Middle frontal gyrus (tissue), 1 donor: ENCODE measurements around the gene LRRC27.

Experiments
- DNase-seq: peaks from one replicate; pipeline ENCODE4 v3.0.0-alpha.2; 2015; ENCODE audit warnings: low spot score; ENCODE audit errors: extremely low spot score

The LRRC27 gene

GRCh38 chr10:132412316-132413192 is 80.6 kb downstream of the LRRC27 start:
- no peak for DNase-seq

- DNase-seq = no peak
These were observed 81.5 kb downstream of the LRRC27 start for GRCh38 chr10:132413226-132414205.

DNA sequence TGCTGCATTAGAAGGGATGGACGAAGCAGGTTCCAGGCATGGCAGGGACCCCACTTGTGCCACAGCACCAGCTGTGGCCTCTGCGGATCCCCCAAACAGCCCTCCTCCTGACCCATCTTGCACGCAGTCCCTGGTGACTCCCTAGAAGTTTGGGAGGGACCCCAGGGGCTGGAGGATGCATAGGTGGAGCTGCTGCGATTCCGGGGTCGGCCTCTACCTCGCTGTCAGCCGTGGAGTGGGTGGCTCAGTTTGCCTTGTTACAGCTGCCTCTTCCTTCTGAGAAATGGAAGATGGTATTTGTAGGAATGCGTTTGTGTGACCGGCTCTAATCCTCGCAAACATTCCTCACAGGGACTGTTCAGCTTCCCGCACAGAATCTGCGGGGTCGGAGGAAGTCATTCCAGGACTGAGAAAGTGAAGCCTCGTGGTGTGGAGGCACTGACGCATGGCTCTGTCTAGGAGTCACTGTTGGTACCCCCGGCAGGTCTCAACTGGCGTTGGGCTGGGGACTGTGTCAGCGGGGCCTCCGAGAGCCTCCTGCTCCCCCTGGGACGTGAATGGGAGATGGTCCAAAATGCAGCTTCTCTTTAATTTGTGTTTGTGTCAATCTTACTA is 82.5 kb downstream of the LRRC27 start:
- no peak for DNase-seq

DNA sequence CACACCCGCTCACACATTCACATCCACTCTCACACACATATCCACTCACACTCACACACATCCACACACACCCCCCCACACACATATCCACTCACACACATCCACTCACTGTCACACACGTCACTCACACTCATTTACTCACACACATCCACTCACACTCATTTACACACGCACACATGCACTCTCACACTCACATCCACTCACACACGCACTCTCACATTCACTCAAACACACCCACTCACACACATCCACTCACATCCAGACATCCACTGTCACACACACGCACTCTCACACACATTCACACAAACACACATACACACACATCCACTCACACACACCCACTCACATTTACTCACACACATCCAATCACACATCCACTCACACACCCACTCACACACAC is 83.3 kb downstream of the LRRC27 start:
- no peak for DNase-seq

GRCh38 chr10:132415956-132416355 is 84.0 kb downstream of the LRRC27 start:
- no peak for DNase-seq

DNA sequence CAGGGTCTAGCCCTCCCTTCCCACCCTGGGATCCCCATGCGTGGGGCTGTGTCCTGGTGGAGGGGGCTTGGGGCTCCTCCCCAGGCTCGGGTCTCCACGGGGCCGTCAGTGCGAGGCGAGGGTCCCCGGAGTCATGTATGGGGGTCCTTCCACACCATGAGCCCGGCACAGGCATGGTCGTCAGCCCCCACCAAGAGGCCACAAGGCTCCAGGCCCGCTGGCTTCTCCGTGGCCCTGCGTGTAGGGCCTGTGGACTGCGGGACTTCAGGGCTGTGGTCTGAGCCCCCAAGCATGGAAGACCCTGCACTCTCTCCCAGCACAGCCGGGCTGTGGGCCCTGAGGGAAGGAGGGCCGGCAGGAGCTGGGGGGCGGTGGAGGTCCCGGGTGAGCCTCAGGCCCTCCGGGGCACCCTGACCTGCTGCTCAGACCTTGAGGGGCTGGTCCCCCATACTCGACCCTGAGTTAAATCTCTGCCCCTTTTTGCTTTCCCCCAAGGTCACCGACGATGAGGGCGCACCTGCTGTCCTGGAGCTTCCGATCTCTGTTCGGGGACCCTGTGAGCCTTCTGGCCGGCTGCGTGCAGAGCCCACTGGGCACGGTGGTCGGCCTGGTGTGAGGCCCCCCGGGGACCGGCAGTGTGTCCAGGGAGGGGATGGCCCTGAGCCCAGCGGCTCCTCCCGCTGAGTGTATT is 84.7 kb downstream of the LRRC27 start:
- no peak for DNase-seq

GRCh38 chr10:132417257-132417910 is 85.4 kb downstream of the LRRC27 start:
- no peak for DNase-seq

DNA sequence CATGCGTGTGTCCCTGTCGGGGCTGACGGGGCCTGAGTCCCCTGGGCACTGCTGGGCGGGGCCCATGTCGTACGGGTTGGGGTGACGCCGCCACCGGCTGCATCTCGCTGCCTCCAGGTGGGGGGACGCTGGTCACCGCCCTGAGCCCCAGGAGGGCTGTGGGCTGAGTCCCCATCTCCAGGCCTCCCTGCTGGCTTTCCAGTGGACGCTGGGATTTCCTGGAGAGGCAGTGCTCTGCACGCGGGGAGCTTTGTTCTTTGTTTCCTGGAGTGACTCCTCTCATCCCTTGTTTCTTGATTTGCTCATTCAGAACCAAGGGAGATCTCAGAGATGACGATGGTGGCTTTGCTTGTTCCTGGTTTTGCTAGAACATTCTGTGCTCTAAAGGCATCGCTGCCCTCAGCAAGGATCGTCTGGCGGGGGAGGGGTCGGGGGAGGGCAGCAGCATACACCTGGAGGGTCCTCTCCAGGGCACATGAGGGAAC is 86.0 kb downstream of the LRRC27 start:
- DNase-seq = no peak

- DNase-seq = no peak
These were observed 86.8 kb downstream of the LRRC27 start for GRCh38 chr10:132418527-132419416.

DNA sequence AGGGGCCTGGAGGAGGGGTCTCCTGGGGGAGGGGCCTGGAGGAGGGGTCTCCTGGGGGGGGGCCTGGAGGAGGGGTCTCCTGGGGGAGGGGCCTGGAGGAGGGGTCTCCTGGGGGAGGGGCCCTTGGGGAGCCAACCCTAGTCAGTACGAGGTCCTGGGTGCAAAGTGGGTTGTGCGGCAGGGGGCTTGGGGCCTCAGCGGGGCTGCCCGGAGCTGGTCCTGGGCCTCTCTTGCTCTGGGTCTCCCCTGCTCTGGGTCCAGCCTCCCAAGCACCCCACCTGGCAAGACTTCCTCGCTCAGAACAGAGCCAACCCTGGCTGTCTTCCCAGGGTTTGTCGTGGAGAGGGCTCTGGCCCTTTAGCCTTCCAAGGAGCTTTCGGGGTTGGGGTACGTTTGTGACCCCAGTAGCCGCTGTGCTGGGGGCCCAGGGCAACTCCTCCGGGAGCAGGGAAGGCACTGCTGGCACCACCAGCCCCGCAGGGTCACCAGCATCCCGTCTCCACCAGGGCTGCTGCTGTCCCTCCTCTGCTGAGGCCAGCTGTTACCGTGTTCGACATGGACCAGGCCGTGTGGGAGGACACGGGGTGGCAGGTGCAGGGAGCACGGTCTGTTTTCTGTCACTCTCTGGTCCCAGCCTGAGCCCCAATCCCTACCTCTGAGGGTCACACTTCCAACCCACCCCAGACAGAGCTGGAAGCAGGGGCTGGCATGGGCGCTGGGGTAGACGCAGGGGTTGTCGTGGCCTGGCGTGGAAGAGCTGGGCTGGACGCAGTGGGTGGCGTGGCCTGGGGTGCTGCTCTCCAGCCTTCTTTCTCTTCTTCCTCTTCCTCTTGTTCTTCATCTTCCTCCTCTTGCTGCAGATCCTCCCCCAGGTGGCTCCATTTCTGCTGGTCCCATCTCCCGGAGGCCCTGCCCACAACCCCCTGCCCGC is 87.8 kb downstream of the LRRC27 start:
- no peak for DNase-seq

DNA sequence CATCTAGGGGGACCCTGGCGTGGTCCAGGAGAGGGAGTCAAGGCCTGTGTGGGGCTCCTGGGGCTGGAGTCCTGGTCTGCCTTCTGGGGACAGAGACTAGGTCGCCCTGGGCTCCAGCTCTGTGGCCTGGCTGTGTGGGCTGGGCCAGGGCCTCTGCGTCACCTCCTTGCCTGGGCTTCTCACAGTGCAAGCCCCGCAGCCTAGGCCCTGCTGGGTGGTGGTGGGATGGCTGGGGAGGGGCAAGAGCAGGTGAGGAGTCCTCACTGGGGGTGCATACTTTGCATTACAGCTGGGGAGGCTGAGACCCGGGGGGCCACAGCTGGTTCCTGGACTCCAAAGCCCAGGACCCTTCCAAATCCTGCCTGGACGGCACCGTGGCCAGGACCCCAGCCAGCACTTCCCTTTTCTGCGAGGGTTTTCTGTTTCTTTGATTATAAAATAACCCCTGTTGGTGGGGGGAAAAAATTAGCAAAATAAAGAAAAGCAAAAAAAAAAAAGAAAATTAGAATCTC is 88.5 kb downstream of the LRRC27 start:
- no peak for DNase-seq

- no peak for DNase-seq
These were observed 89.2 kb downstream of the LRRC27 start for GRCh38 chr10:132420981-132421846.

GRCh38 chr10:132421847-132422751 is 90.1 kb downstream of the LRRC27 start:
- DNase-seq = no peak

DNA sequence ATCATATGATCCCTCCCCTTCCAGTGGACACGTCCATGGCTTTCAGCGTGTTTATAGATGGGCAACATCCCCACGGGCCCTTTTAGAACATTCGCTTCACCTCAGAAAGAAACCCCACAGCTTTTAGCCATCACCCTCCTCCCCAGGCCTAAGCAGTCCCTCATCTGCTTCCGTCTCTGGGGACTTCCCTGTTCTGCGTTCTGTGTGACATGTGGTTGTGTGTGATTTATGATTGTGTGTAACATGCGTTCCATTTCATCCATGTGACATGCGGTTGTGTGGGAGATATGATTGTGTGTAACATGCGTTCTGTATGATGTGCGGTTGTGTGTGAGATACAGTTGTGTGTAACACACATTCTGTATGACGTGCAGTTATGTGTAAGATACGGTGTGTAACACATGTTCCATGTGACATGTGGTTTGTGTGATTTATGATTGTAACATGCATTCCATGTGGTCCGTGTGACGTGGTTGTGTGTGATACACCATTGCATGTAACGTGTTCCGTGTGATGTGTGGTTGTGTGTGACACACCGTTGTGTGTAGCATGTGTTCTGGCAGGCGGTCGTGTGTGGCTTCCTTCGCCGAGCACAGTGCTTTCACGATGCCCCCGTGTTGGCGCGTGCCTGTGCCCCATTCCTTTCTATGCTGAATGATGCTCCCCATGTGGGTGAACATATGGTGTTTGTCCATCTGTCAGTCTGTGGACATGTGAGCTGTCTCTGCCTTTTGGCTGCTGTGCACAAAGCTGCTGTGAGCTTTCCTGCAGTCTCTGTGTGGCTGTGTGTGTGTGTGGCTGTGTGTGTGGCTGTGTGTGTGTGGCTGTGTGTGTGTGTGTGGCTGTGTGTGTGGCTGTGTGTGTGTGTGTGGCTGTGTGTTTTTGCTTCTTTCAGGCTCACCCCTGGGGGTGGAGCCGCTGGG is 91.2 kb downstream of the LRRC27 start:
- no peak for DNase-seq
